ENCODE measurements around the gene TGFB2.

DNA sequence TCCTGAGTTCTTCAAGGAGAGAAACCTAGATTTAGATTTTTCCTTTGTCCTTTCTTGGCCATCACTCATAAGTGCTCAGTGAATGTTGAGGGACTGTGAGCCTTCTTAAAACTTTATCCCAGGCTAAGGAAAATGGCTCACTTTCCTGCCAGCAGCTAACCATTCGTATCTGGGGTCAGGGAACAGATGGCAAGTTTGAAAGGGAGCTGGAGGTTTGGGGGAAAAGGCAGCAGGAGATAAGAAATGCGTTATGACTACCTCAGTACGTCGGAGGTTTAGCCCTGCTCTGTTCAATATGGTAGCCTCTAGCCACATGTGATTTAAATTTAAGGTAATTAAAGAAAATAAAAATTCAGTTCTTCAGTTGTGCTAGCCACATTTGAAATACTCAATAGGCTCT, 46.7 kb upstream of the TGFB2 start:
- TF ChIP-seq EZH2 (IDR thresholded peaks at IDR 0.05; ENCODE audit: borderline replicate concordance, insufficient read depth, low read depth, low read length, poor library complexity, severe bottlenecking) (no peak), CTCF (IDR thresholded peaks at IDR 0.05) (no peak)
